Measurements from ENCODE around the gene GJD4.

GRCh38 chr10:35580423-35580770 is 24.7 kb upstream of the GJD4 start:
- no peak for TF ChIP-seq POLR2A (IDR thresholded peaks at IDR 0.05; ENCODE audit: low read length)
- TF ChIP-seq GATA1 (IDR thresholded peaks at IDR 0.05; ENCODE audit: low read depth, low read length) = no peak
